PC-9 (cell line): ENCODE data around the gene C2orf49. TPM values are rescaled to one million over a fixed set of nuclear protein-coding genes. Genes with fewer than 3 reads are reported as not detected.

Experiments used
- BruUV-seq: library from RNA; stranded (reverse); fragments of 400-500 nt; replicated peaks from 2 replicates; lab custom pipeline; 2021; lab: Mats Ljungman, UMichigan
- CTCF ChIA-PET: fragments of 300-600 bp; sonication (Branson Sonifier 250); formaldehyde crosslinking; loops from one replicate; lab custom pipeline; 2022; ENCODE audit warnings: antibody characterized with exemption; lab: Charles Lee
- POLR2A ChIA-PET: fragments of 300-600 bp; sonication (Branson Sonifier 250); formaldehyde crosslinking; loops from one replicate; lab custom pipeline; 2022; ENCODE audit warnings: antibody characterized with exemption; ENCODE audit not compliant: unreplicated experiment; lab: Charles Lee
- DNase-seq, 2 experiments: peaks; one replicate each; pipeline versions ENCODE4 v3.0.0 to v3.0.0-alpha.2; 2015 to 2022; ENCODE audit warnings: mixed read lengths in 1 of 2
- H2AFZ ChIP-seq: fragments of 200-600 bp; sonication (generic); 2 replicates; pipeline ENCODE4 v1.8.1; 2017; ENCODE audit warnings: antibody characterized with exemption
- H3F3A ChIP-seq: fragments of 200-600 bp; sonication (generic); 2 replicates; pipeline ENCODE4 v1.8.1; 2017; ENCODE audit warnings: antibody characterized with exemption, mild to moderate bottlenecking, low read depth; ENCODE audit not compliant: insufficient read depth
- H3K27ac ChIP-seq: fragments of 200-600 bp; sonication (generic); 2 replicates; pipeline ENCODE4 v1.6.1; 2016; ENCODE audit warnings: mixed run types
- H3K27me3 ChIP-seq: fragments of 200-600 bp; sonication (generic); 2 replicates; pipeline ENCODE4 v1.6.1; 2016; ENCODE audit warnings: low read depth, mixed run types; ENCODE audit not compliant: insufficient read depth
- H3K36me3 ChIP-seq: fragments of 200-600 bp; sonication (generic); 2 replicates; pipeline ENCODE4 v1.6.1; 2016; ENCODE audit warnings: low read depth, mixed run types
- H3K4me1 ChIP-seq: fragments of 200-600 bp; sonication (generic); replicated peaks from 2 replicates; pipeline ENCODE4 v1.6.1; 2016; ENCODE audit warnings: mixed run types; ENCODE audit not compliant: insufficient read depth
- H3K4me2 ChIP-seq: fragments of 200-600 bp; sonication (generic); 2 replicates; pipeline ENCODE4 v1.6.1; 2017; ENCODE audit warnings: mixed run types
- H3K4me3 ChIP-seq: fragments of 200-600 bp; sonication (generic); 2 replicates; pipeline ENCODE4 v1.6.1; 2016; ENCODE audit warnings: mixed run types
- H3K79me2 ChIP-seq: fragments of 200-600 bp; sonication (generic); 2 replicates; pipeline ENCODE4 v1.6.1; 2017; ENCODE audit warnings: low read depth, mixed run types
- H3K9me2 ChIP-seq: fragments of 200-600 bp; sonication (generic); 2 replicates; pipeline ENCODE4 v1.8.1; 2017; ENCODE audit warnings: mild to moderate bottlenecking; ENCODE audit not compliant: insufficient read depth
- H3K9me3 ChIP-seq: fragments of 200-600 bp; sonication (generic); 2 replicates; pipeline ENCODE4 v1.8.1; 2016; ENCODE audit warnings: low read depth; ENCODE audit not compliant: insufficient read depth
- H4K20me1 ChIP-seq: fragments of 200-600 bp; sonication (generic); 2 replicates; pipeline ENCODE4 v1.8.1; 2017; ENCODE audit not compliant: insufficient read depth
- CTCF ChIP-seq: fragments of 200-600 bp; sonication (generic); conservative IDR thresholded peaks from 2 replicates; pipeline ENCODE4 v1.6.1; 2017; ENCODE audit warnings: mixed run types, antibody characterized with exemption, mild to moderate bottlenecking, moderate library complexity
- EZH2 ChIP-seq: fragments of 200-600 bp; sonication (generic); IDR thresholded peaks from 2 replicates; pipeline ENCODE4 v1.8.0; 2017; ENCODE audit warnings: antibody characterized with exemption, low read depth
- intact Hi-C: fragments of 100-400 bp; cut with micrococcal nuclease; formaldehyde crosslinking; loops from one replicate; pipeline ENCODE4 v1.10.0; 2022; ENCODE audit not compliant: unreplicated experiment
- total RNA-seq: library from RNA; stranded (reverse); gene quantifications from 2 replicates; pipeline ENCODE4 v1.2.3, GENCODE V29; 2021

The C2orf49 gene
- total RNA-seq, 1 experiment from 2014 or later, result 16.2 TPM

- CTCF ChIA-PET, result no interaction called here
- no peak for DNase-seq
These were observed 36.6 kb downstream of the C2orf49 start for GRCh38 chr2:105373895-105374401.

GRCh38 chr2:105375001-105375561, 37.7 kb downstream of the C2orf49 start:
- Histone ChIP-seq H3K79me2 (peaks cover 74% of the 10 kb centered on the region), H3K4me3 (no peak overlapping the region), H2AFZ (no peak overlapping the region), H3K36me3 (peaks cover 85% of the 10 kb centered on the region), H3K9me3 (no peaks in the 10 kb centered on the region), H3K4me2 (no peak overlapping the region), H3F3A (peaks cover 64% of the 10 kb centered on the region), H3K9me2 (no peaks in the 10 kb centered on the region), H4K20me1 (peaks cover 7% of the 10 kb centered on the region), H3K4me1 (peaks cover 11% of the 10 kb centered on the region), H3K27me3 (no peaks in the 10 kb centered on the region), H3K27ac (no peak overlapping the region)
- TF ChIP-seq CTCF (no peak), EZH2 (no peak)
- no TSS peak for BruUV-seq
- CTCF ChIA-PET, result interaction anchor here (1.0 kb wide), 1 partner anchor 146 kb away, joined by 3 read pairs; no protein-coding TSS in a partner anchor
- intact Hi-C loops, result no loop called here
- no peak for DNase-seq
- POLR2A ChIA-PET, result interaction anchor here (0.6 kb wide), 1 partner anchor 16 kb away, joined by 17 read pairs; no protein-coding TSS in a partner anchor

More at GRCh38 chr2:105373895-105374401, 36.6 kb downstream of the C2orf49 start:
- H3K9me2 ChIP-seq, result no peaks in the 10 kb centered on the region
- intact Hi-C loops, result no loop called here
- H3K27me3 ChIP-seq, result no peaks in the 10 kb centered on the region
- peaks cover 84% of the 10 kb centered on the region for H3K36me3 ChIP-seq
- peaks cover 7% of the 10 kb centered on the region for H4K20me1 ChIP-seq
- no peak overlapping the region for H3K4me3 ChIP-seq
- BruUV-seq, result no TSS peak
- H3K79me2 ChIP-seq, result peaks cover 71% of the 10 kb centered on the region
- H3K4me2 ChIP-seq, result no peak overlapping the region
- H2AFZ ChIP-seq, result no peak overlapping the region
- H3K4me1 ChIP-seq, result no peaks in the 10 kb centered on the region; the same call in 1 of the 2 replicates
- H3K9me3 ChIP-seq, result no peaks in the 10 kb centered on the region
- no peak overlapping the region for H3K27ac ChIP-seq
- TF ChIP-seq CTCF, result no peak
- no peak for TF ChIP-seq EZH2
- H3F3A ChIP-seq, result peaks cover 62% of the 10 kb centered on the region; the same call in 1 of the 2 replicates
- POLR2A ChIA-PET, result no interaction called here

- intact Hi-C loops, result no loop called here
- no peak for DNase-seq
- peaks cover 79% of the 10 kb centered on the region for H3K79me2 ChIP-seq
- peaks cover 21% of the 10 kb centered on the region for H3K4me1 ChIP-seq
- H3K9me3 ChIP-seq, result no peaks in the 10 kb centered on the region
- peaks cover 85% of the 10 kb centered on the region for H3K36me3 ChIP-seq
- H4K20me1 ChIP-seq, result peaks cover 7% of the 10 kb centered on the region
- no peaks in the 10 kb centered on the region for H3K9me2 ChIP-seq
- BruUV-seq, result no TSS peak
- H3K27ac ChIP-seq, result no peak overlapping the region
- no peak overlapping the region for H3K4me2 ChIP-seq
- no peaks in the 10 kb centered on the region for H3K27me3 ChIP-seq
- no peak overlapping the region for H2AFZ ChIP-seq
- H3K4me3 ChIP-seq, result no peak overlapping the region
- POLR2A ChIA-PET, result interaction anchor here (0.6 kb wide), 1 partner anchor 15 kb away, joined by 17 read pairs; no protein-coding TSS in a partner anchor
- CTCF ChIA-PET, result no interaction called here
- H3F3A ChIP-seq, result peaks cover 70% of the 10 kb centered on the region
- TF ChIP-seq EZH2 (no peak), CTCF (no peak)
These were observed 38.7 kb downstream of the C2orf49 start for GRCh38 chr2:105376010-105376409.
